ENCODE data around the gene GALC. TPM values are rescaled to one million over a fixed set of nuclear protein-coding genes. Genes with fewer than 3 reads are reported as not detected.

Gene GALC
- total RNA-seq, 3 donors from 2014 or later: 21.2 to 29.8 (median 24.3) TPM

DNA sequence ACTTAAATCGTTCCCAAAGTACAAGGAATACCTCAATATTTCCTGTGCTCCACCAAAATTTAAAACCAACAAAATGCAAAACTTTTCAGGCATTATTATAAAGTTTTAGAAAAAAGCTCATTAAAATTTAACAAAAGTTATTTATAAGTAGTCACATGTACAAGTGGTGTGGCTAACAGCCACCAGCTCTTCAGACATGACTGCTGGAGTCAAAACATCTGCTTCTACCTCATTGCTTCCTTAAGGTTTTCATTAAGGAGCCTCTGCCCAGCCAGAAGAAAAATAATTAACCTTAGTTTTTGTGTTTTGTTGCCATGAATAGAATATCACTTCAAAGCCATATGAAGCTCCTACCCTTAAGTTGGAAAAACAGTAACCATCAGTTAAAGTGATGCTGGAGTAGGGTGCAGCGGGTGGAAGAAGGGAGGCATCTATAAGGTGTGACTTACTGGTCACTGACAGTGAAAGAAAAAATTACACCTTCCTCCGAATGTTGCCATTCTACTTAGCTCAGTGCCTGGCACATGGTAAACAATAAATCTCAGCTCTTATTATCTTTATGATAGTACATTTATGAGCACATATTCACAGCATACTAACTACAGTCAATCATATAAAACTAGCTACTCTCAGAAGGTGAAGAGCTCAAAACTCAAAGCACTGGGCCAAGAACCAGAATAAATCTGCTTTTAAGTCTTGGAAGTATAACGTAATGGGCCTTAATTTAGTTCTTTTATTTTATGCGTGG lies 57.7 kb downstream of the GALC start:
- TF ChIP-seq, protein P1, sequence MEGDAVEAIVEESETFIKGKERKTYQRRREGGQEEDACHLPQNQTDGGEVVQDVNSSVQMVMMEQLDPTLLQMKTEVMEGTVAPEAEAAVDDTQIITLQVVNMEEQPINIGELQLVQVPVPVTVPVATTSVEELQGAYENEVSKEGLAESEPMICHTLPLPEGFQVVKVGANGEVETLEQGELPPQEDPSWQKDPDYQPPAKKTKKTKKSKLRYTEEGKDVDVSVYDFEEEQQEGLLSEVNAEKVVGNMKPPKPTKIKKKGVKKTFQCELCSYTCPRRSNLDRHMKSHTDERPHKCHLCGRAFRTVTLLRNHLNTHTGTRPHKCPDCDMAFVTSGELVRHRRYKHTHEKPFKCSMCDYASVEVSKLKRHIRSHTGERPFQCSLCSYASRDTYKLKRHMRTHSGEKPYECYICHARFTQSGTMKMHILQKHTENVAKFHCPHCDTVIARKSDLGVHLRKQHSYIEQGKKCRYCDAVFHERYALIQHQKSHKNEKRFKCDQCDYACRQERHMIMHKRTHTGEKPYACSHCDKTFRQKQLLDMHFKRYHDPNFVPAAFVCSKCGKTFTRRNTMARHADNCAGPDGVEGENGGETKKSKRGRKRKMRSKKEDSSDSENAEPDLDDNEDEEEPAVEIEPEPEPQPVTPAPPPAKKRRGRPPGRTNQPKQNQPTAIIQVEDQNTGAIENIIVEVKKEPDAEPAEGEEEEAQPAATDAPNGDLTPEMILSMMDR (IDR thresholded peaks at IDR 0.05): no peak

DNA sequence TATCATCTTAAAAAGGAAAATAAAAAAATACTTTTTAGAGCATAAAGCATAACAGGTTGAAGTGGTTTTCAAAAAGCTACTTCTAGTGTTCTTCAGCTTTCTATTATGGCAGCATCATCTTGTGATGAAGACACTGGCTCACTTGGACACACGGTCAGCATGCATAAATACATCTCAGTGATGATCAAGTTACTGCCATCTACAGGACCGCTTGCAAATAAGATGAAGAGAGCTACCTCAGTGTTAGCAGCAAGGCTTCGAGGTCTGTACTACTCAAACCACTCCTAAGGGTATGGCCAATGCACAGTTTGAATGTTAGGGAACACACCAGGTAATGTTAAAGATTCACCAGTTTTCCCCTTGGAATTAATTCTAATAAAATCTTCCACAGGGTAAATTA lies 58.8 kb downstream of the GALC start:
- H3K4me1 ChIP-seq (ENCODE audit: low read depth): no peaks in the 10 kb centered on the region
- no peak for ATAC-seq
- no peak overlapping the region for H3K4me3 ChIP-seq
- H3K36me3 ChIP-seq (ENCODE audit: low read depth): no peaks in the 10 kb centered on the region
- no peak for DNase-seq
- no peaks in the 10 kb centered on the region for H3K9me3 ChIP-seq
- TF ChIP-seq, protein P1 (IDR thresholded peaks at IDR 0.05): no peak
- intact Hi-C loops (cut with DNase I, micrococcal nuclease): no loop called here

More for the DNA sequence above, 57.7 kb downstream of the GALC start:
- H3K4me3 ChIP-seq: no peak overlapping the region
- DNase-seq (no peak), ATAC-seq (peak; percentile 88)
- H3K9me3 ChIP-seq: no peaks in the 10 kb centered on the region
- no peaks in the 10 kb centered on the region for H3K36me3 ChIP-seq (ENCODE audit: low read depth)
- intact Hi-C loops (cut with DNase I, micrococcal nuclease): no loop called here
- no peaks in the 10 kb centered on the region for H3K4me1 ChIP-seq (ENCODE audit: low read depth)

DNA sequence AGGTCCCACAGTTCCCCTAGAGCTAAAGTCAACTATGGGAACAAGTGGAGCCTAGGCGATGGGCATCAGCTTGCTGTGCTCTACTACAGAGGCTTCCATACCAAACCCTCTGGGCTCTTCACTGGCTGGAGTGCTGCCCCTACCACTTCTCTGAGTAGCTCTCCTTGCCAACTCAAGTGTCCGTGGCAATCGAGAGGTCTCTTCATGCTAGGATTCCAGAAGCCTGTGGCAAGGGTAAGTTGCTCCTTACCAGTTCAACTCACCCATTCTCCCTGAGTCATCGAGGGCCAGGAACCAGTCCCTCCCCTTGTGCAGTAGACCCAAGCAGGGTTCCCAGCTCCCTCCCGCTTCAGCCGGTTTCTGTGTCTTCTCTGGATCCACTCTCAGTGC lies 76.1 kb downstream of the GALC start:
- DNase-seq: no peak
- H3K4me3 ChIP-seq: no peak overlapping the region

DNA sequence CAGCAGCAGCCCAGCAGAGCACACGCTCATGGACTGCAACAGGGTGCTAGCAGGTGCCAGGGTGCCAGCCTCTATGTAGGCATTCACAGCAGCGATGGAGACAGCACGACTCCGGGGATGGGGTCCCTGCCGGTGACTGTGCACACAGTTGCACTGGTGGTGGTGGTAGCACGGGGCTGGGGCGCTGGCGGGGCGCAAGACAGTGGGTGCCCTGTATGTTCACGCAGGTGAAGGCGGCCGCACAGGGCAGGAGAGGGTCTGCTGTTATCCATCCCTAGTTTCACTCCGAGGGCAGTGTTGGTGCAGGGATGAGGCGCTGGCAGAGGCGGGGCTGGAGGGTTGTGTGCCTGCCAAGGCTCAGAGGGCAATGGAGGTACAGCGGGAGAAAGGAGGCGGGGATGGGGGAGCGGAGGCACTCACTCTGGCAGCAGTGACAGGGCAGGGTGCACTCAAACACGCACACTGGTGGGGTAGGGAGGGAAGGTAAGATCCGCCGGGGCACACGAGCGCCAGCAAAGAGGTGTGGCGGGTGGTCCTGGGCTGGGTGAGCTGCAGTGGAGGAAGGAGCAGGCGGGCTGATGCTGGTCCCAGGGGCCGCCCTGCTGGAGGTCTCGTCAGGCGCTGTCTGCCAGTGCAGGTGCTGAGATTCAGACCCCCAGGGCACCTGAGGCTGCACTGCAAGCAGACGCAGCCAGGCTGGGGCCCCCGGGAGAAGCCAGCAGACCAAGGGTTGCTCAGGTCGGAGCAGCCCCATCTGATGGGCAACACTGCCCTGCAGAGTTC lies 76.7 kb downstream of the GALC start:
- intact Hi-C loops (cut with DNase I, micrococcal nuclease): no loop called here
- no peak for ATAC-seq

More for the DNA sequence above, 76.1 kb downstream of the GALC start:
- H3K4me1 ChIP-seq (ENCODE audit: low read depth): no peaks in the 10 kb centered on the region
- TF ChIP-seq, protein P1 (IDR thresholded peaks at IDR 0.05): no peak
- no peaks in the 10 kb centered on the region for H3K36me3 ChIP-seq (ENCODE audit: low read depth)
- peaks cover 13% of the 10 kb centered on the region for H3K9me3 ChIP-seq
- ATAC-seq: no peak
- intact Hi-C loops (cut with DNase I, micrococcal nuclease): no loop called here

DNA sequence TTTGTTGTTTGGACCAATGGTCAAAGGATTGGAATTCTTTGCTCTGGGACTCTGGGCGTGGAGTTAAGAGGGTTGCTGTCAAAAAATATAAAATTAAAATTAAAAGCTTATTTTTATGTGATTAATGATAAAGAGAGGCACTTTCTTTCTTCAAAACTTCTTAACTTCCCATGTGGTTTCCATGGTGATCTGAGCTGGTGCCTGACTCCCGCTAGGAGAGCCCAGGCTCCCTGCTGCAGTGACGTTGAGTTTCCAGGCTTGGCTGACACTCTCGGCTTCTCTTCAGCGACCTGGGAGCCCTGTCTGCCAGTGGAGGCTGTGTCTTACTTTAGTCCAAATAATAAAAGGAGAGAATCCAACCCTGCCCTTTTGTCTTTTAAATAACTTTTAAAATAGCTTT lies 84.4 kb downstream of the GALC start:
- ATAC-seq: no peak
- no peak for DNase-seq

More for the DNA sequence above, 76.7 kb downstream of the GALC start:
- Histone ChIP-seq H3K9me3 (peaks cover 13% of the 10 kb centered on the region), H3K4me3 (no peak overlapping the region), H3K4me1 (ENCODE audit: low read depth) (no peaks in the 10 kb centered on the region), H3K36me3 (ENCODE audit: low read depth) (no peaks in the 10 kb centered on the region)
- no peak for DNase-seq
- TF ChIP-seq, protein P1 (IDR thresholded peaks at IDR 0.05): no peak

More for the DNA sequence above, 84.4 kb downstream of the GALC start:
- no peak overlapping the region for H3K4me3 ChIP-seq
- TF ChIP-seq, protein P1 (IDR thresholded peaks at IDR 0.05): no peak
- H3K9me3 ChIP-seq: peaks cover under 1% of the 10 kb centered on the region
- no peaks in the 10 kb centered on the region for H3K36me3 ChIP-seq (ENCODE audit: low read depth)
- intact Hi-C loops (cut with DNase I, micrococcal nuclease): no loop called here
- no peaks in the 10 kb centered on the region for H3K4me1 ChIP-seq (ENCODE audit: low read depth)
